Ammon's horn (tissue), 1 donor: ENCODE measurements around the gene UMPS.
"Not testable (repeated sequence)": the region's sequence is repeated elsewhere in the genome, so short reads cannot be mapped to it uniquely, and the experiment has no call there.

Source experiments
- DNase-seq: peaks from one replicate; pipeline ENCODE4 v3.0.0-alpha.2; 2016; ENCODE audit warnings: low spot score

Gene UMPS

DNA sequence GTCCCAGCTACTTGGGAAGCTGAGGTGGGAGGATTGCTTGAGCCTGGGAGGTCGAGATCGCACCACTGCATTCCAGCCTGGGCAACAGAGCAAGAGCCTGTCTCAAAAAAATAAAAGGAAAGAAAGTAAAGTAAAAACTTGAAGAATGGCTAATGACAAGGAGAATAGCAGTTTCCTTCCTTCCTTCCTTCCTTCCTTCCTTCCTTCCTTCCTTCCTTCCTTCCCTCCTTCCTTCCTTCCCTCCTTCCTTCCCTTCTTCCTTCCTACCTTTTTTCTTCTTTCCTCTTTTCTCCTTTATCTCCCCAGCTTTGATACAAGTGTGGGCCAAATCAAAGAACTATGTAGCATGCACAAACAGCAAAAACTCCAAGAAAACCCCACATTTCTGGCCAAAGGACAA is 23.0 kb upstream of the UMPS start:
- DNase-seq = not testable (repeated sequence)

DNA sequence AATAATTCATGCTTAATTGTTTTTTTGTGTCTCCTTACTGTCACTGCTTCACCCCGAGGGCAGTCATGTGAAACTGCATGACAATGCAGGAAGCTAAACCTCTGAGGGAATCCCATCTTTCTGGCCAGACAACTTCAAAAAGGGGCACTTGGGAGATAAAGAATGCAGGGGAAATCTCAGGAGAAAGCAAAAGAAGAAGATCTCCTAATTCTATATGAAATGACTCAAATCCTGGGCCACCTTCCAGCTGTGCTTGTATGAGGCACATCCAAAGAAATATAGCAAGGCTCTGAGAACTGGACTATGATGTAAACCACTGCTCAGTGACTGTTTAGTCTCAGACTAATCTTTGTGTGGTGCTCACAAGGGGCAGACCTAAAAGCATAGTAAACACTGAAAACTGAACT is 22.6 kb upstream of the UMPS start:
- DNase-seq = no peak

DNA sequence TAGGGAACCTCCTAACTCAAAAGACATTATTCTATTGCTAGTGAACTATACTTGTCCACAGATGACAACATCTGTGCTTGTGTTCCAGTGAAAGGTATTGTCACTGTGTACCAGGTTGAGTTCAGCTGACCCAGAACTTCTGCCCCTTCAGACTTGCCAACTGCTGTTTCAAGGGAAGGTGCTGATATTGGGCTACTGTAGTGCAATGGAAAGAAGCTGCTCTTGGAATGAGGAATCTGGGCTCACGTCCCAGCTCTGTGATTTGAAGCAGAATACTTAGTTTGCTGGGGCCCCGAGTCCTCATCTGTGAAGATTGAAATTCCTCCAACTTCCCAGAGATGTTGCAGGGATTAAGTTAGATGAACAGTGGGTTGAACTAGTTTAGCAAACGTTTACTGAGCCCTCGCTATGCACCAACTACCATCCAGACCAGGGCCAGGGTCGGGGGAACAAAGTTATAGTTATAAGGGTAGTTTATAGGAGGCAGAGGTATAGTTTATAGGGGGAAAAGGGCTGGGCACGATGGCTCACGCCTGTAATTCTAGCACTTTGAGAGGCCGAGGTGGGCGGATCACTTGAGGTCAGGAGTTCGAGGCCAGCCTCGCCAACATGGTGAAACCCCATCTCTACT is 15.9 kb upstream of the UMPS start:
- no peak for DNase-seq

DNA sequence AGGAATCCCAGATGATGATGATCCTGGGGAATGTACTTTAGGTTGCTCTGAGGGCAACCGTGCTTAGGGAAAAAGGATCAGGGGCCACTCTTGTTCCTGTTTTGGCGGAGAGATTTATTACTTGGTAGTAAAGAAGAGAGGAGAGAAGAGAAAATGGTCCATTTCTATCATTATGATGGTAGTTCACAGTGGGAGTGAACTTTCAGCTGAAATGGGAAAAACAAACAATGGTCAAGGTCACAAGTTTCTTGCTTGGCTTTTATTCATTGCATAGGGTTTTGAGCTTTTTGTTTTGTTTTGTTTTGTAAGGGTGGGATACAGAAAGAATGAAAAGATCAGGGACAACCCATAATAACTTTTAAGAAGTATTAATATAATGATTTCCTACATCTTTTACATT is 7.7 kb upstream of the UMPS start:
- no peak for DNase-seq

DNA sequence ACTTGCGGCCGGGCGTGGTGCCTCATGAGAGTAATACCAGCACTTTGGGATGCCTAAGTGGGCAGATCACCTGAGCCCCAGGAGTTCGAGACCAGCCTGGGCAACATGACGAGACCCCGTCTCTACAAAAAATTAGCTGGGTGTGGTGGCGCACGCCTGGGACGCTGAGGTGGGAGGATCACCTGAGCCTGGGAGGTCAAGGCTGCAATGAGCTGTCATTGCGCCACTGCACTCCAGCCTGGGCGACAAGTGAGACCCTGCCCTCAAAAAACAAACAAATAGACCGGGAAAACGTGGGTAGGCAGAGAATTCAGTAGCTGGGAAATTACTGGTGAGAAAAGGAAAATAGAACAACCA is 667 bp downstream of the UMPS start:
- no peak for DNase-seq

DNA sequence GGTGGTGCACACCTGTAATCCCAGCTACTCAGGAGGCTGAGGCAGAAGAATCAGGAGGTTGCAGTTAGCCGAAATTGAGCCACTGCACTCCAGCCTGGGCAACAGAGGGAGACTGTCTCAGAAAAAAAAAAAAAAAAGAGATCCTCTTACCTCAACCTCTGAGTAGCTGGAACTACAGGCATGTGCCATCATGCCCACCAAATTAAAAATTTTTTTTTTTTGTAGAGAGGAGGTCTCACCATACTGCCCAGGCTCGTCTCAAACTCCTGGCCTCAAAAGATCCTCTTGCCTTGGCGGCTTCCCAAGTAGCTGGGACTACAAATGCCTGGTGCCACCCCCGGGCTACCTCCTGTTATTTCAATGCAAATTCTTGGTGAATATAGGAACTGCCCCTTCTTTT is 1.5 kb downstream of the UMPS start:
- no peak for DNase-seq

DNA sequence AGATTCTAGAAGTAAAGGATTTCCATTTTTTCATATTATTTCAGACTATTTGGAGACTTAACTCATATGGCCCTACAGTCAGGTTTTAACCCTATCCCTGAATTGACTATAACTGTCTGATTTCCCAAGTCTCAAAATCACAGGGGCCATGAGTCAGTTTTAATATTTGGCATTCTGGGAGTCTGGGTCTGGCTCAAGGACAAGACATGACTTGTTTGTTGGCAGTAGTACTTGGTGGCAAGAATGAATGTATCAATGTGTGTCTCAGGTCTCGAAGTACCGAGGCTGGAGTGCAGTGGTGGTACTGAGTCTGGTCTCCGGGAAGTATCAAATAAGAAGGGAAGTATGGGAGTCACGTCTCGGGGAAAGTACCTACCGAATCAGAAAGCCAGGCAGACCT is 10.8 kb downstream of the UMPS start:
- DNase-seq = no peak

DNA sequence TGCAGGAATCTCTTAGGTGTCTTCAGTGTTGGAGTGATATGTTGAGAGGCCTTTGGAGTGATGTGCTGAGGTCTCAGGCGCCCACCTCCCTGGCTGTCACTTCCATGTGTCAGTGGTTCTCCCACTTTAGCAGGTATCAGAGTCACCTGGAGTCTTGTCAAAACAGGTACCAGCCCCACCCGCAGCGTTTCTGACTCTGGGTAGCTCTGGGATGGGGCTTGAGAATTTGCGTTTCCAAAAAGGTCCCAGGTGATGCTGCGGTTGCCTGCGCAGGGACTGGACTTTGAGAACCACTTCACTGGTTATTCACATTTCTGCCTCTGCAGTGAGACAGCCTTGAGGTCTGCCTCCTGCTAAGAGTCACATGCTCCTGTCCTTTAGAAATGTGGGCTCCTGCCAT is 15.5 kb downstream of the UMPS start:
- DNase-seq = no peak

DNA sequence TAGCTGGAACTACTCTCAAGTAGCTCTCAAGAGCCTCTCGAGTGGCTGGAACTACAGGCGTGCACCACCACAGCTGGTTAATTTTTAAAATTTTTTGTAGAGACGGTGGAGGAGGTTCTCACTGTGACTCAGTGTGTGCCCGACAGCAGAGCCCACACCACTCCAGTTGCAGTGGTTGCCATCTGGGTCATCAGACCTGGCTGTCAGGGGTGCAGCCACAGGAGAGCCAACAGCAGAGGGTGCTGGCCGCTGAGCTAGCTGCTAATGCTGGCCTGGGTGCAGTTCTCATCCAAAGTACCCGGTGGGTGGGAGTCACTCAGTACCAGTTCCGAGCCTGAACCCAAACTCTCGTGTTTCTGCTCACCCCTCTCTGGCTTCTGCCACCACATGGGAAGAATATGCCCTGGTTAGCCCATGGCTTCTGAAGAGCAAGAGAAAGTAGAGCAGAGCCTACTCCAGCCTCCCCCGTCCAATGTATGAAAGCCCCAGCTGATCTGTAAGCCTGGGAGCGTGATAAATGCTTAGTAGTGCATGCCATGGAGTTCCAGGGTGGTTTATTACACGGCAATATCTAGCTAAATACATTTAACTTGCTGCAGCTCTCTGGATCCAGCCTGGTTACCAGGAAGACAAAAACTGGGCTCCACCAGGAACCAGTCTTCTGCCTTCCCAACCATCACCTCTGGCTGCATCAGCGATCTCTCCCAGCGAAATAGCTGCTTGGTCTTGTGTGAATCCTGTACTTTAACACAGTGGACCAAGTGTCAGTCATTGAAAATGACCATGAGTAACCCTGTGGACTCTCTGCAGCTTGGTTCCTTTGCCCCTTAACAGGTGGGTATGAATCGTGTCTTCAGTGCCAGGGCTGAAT is 17.1 kb downstream of the UMPS start:
- no peak for DNase-seq

DNA sequence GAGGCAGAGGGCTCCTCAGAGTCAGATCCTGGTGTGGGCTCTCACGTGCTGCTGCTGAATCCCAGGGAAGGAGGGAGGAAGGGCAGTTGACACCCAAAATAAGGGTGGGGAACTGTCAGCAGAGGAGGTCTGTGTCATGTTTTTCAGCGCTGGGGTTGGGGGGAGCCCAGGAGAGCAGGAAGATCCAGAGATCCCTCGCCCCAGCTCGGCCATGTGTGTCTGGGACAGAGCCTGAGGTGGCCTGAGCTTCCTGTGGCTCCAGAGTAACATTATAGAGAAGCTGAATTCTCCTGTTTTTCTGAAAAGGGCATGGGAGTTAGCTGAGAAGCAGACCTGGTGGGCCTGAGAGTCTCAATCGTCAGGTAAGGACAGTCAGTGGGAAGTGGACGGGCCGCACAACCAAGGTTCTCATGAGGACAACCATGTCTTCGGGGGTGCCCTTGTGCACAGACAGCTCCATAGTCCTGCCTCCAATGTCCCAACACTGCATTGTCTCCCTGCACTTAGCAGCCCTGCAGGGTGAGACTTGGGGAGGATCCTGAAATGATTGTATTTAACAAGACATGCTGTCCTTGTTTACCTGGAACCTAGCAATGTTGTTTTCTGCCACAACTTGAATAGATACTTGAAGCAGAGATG is 18.4 kb downstream of the UMPS start:
- DNase-seq = no peak

DNA sequence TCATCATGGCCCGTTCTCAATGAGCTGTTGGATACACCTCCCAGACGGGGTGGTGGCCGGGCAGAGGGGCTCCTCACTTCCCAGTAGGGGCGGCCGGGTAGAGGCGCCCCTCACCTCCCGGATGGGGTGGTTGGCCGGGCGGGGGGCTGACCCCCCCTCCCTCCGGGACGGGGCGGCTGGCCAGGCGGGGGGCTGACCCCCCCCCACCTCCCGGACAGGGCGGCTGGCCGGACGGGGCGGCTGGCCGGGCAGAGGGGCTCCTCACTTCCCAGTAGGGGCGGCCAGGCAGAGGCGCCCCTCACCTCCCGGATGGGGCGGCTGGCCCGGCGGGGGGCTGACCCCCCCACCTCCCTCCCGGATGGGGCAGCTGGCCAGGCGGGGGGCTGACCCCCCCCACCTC is 19.6 kb downstream of the UMPS start:
- DNase-seq = not testable (repeated sequence)

DNA sequence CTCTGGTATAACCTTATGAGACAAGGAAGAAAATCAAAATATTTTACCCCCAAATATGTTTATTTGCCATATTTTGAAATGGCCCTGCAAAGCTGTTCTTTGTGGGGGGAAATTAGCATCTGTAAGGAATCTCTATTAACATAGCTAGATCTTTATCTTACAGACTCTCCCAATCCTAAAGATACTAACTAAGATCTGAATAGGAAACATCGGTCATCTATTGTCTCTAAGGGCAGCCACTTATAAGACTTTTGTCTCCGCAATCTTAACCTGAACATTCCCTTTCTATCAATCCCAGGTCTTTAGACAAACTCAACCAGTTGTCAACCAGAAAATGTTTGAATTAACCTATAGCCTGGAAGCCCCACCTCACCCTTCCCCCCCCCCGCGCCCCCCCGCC is 21.2 kb downstream of the UMPS start:
- DNase-seq = no peak

DNA sequence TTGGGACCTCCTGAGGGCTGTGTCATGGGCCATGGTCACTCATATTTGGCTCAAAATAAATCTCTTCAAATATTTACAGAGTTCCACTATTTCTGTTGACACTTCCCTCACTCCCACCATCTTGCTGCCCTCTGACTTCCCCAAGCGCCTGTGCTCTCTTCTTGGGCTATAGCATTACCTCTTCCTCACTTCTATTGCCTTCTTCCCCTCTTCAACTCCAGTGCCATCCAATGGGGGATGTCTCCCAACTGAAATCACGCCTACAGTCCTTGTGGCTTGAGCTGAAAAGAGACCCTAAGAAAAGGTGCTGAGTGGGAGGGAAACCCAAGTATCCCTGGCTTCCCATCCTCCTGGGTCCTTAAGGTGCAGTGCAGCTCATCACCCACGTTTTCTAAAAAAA is 21.8 kb downstream of the UMPS start:
- no peak for DNase-seq

DNA sequence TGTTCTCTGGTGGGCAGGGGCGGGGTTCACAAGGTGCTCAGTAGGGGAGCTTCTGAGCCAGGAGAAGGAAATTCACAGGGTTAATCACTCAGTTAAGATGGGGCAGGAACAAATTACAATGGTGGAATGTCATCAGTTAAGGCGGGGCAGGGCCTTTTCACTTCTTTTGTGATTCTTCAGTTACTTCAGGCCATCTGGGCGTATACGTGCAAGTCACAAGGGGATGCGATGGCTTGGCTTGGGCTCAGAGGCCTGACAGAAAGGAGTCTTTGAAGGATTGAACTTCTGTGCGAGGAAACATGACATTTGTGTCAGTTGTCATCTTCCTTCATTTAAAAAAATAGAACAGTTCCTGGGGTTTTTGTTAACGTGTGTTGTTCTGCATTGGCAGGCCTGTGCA is 27.7 kb downstream of the UMPS start:
- DNase-seq = not testable (repeated sequence)

DNA sequence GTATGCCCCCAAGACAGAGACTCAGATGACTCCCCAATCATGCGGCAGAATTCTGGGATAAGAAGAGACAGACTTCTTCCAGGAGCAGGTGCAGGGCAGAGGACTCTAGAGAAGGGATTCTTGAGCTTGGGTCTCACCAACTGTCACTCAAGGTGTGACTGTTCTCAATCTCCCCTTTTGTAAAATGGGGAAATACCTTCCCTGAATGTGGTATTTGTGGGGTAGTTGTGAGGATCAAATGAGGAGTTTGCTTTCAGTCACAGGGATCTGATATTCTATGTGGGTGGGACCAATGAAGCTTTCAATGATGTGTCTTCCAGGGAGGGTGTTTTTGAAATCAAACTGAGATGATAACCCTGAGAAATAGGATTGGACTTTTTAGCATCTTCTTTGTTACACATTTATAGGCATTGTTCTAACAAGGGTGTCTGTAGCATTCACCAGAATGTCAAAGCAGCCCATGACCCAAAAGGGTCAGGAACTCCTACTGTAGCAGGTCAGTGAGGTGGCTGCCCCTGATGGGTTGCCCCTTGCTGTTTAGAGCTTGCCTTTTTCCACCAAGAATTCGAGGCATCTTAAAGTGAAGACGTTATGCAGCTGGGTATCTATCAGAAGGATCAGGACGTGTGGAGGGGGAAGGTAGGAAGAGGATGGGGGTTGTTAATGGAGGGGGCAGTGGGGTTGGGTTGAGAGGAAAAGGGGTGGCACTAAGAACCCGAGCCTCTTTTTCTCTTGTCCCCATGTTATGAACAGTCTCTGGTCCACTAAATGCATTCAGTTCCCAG is 28.8 kb downstream of the UMPS start:
- no peak for DNase-seq

DNA sequence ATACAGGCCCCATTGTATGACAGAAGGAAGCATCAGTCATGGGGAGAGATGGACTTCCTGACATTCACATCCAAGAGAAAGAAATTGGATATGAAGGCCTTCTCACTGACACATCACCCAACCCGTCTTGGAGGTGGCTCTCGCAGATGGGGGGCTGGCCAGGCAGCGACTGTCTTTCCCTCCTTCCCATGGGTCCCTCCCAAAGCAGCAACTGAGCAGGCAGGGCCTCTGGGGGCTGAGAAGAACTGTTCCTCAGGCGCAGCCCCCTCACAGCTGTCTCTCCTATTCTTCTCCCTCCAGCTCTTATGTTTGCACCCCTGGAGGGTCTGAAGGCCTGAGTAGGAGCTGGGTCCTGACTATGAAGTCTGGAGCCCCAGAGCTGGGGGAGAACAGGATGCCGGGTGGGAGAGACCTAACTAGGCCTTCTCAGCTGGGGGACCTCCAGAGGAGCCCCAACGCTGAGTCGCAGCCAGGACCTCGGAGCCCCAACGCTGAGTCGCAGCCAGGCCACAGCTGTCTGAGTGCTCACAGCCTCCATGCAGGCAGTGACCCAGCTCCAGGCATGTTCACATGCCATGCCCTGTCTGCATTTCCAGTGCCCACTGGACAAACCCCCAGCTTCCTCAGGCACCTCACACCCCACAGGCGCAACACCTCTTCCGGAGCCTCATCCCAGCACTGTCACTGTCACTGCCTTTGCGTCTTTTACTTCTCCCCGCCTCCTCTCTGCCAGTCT is 29.6 kb downstream of the UMPS start:
- DNase-seq = no peak

DNA sequence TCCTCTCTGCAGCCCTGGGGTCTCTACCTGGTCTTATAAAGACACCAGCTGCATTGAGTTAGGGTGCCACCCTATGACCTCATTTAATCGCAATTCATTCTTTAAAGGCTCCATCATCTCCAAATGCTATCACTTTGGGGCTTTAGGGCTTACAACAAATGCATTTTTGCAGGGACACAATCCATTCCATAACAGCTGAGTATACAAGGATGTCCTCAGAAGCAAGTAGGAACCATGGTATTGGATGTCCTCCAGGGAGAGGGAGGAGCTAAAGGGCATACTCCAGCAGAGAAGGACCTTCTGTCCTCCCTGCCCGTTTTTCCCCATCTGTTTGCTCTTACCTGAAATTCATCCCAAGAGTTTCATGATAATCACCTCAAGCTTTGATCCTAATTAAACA is 30.3 kb downstream of the UMPS start:
- no peak for DNase-seq

DNA sequence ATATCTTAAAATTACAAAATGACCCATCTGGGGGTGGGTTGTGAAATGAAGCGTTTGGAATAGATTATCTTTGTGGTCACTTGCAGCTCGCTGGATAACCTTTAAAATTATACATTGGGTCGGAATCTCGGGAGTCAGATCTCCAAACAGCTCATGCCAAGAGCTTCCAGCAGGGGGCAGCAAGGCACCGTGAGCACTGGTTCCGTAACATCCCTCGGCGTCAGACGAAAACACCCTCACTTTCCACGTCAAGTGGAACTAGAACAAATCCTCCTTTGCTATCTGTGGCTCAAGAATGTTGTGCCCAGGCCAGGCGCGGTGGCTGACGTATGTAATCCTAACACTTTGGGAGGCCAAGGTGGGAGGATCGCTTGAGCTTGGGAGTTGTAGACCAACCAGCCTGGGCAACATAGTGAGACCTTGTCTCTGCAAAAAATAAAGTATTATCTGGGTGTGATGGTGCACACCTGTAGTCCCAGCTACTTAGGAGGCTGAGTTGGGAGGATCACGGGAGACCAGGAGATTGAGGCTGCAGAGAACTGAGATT is 31.1 kb downstream of the UMPS start:
- DNase-seq = peak; percentile 91

DNA sequence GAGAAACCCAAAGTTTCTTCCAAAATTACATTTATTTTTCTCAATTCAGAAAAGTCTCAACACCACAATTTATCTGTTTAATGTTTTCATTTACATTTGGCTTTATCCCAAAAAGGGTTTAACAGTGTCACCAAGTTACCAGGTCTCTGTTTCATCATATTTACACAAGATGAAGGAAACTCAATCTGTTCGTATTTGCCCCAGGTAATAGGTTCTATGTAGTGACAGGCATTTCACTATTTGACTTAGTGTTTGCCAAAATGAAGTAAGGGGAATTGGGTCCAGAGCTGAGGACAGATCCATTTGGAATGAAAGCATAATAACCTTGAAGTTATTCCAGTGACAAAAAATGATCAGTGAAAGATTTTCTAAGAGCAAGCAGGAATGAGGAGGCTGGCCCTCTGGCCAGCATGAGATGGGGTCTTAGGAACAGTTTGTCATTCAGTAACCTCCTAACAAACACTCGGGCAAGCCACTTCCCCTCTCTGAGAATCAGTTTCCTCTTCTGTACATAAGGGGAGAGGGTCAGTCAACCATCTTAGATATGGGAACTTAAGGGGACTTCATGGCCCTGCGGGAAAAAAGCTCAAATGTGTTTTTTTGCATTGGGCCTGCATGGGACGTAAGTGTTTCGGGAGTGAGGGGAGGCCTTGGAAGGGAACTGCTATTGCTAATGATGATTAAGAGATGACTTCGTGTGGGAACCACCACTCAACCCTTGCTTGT is 31.8 kb downstream of the UMPS start:
- DNase-seq = no peak

DNA sequence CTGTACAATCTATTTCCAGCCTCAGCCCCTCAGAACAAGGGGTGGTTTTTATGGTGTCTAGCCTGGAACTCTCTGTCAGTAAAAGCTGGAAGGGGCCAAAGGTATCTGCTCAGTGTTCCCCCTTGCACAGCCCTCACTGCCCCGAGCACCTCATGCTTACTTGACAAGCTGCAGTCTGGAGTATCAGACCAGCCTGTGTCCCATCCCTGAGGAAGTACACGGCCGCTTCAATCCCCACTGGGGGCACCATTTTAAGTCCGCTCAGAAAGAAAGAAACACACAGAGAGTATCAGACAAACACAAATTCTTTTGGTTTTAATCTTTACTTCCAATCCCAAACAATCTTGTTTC is 32.4 kb downstream of the UMPS start:
- no peak for DNase-seq

DNA sequence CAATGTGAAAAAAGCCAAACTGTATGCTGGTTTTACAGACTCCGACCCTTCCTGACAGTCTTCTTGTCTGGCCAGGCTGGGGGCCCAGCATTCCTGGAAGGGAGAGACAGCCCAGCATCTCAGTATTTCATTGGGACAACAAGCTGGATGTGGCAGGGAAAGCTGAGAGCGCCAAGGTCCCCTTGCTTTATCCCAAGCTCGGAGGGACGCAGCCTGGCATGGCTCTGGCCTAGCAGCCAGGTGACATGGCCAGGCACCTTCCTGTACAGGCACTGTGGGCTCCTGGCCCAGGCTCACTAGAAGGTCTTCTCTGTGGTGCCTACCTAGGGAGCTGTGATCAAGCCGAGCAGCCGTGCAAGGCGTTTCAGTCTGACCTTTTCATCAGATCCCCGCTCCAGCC is 33.0 kb downstream of the UMPS start:
- no peak for DNase-seq
